ENCODE measurements around the gene BRAF.
"Not testable (repeated sequence)": the region's sequence is repeated elsewhere in the genome, so short reads cannot be mapped to it uniquely, and the experiment has no call there.

The BRAF gene

DNA sequence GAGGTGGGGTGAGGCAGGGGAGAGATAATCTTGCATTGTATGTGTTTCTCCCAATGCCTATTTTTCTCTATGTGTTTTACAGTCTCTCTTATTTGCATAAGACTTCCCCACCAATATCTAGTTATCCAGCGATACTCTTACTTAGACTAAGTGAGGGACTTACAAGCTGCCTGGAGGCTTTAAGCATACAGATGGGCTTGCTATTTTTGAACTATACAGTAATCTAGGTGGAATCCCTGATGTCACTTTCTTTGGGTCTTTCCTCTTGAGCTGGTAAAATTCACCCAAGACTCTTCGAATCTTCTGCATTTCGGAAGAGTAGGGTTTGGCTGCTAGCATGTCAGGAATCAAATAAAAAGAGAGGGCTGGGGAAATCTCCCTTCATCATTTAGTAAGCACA lies 151.6 kb downstream of the BRAF start:
- no peak for DNase-seq (ENCODE audit: low read depth, low spot score)

DNA sequence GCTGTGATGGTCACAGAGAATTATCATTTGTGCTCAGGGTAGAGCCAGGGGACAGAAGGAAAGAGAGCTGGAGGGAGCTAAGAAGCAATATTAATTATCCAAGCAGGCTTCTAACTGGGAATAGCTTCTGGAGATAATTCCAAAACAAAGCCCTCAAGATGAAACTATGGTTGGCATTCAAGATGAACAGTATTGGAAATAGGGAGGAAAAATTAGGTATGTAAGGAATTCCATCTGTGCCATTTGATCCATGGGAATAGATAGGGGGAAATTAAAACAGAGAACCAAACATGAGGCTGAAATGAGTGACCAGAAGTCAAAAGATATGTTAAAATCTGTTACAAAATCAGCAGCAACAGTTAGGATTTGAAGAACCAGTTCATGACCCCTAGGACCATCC lies 152.9 kb downstream of the BRAF start:
- no peak for DNase-seq (ENCODE audit: low read depth, low spot score)

GRCh38 chr7:140769852-140770251 lies 154.9 kb downstream of the BRAF start:
- no peak for DNase-seq (ENCODE audit: low read depth, low spot score)

DNA sequence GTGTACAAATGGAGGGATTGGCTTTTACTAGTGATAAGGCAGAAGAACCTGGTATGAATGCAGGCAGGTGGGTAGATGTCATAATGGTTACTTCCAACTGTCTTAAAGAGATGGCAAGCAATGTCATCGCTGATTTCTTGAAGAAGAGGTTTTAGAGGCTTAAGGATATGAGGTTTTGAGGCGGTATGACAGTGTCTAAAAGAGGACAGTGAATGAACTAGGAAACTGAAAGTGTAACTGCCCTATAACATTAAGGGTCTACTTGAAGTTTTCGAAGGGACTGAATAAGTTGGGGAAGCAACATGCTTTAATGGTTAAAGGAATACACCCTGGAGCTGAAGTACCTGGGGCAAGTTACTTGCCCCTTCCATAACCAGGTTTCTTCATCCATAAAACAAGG lies 157.3 kb downstream of the BRAF start:
- no peak for DNase-seq (ENCODE audit: low read depth, low spot score)

GRCh38 chr7:140765441-140765840 lies 159.3 kb downstream of the BRAF start:
- not testable (repeated sequence) for DNase-seq (ENCODE audit: low read depth, low spot score)

- not testable (repeated sequence) for DNase-seq (ENCODE audit: low read depth, low spot score)
These were observed 161.6 kb downstream of the BRAF start for GRCh38 chr7:140763166-140763565.

DNA sequence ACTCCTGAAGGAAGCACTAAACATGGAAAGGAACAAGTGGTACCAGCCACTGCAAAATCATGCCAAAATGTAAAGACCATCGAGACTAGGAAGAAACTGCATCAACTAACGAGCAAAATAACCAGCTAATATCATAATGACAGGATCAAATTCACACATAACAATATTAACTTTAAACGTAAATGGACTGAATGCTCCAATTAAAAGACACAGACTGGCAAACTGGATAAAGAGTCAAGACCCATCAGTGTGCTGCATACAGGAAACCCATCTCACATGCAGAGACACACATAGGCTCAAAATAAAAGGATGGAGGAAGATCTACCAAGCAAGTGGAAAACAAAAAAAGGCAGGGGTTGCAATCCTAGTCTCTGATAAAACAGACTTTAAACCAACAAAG lies 163.4 kb downstream of the BRAF start:
- not testable (repeated sequence) for DNase-seq (ENCODE audit: low read depth, low spot score)

- no peak for DNase-seq (ENCODE audit: low read depth, low spot score)
These were observed 170.2 kb downstream of the BRAF start for GRCh38 chr7:140754506-140754905.

- DNase-seq (ENCODE audit: low read depth, low spot score): no peak
These were observed 172.2 kb downstream of the BRAF start for GRCh38 chr7:140752533-140752932.

DNA sequence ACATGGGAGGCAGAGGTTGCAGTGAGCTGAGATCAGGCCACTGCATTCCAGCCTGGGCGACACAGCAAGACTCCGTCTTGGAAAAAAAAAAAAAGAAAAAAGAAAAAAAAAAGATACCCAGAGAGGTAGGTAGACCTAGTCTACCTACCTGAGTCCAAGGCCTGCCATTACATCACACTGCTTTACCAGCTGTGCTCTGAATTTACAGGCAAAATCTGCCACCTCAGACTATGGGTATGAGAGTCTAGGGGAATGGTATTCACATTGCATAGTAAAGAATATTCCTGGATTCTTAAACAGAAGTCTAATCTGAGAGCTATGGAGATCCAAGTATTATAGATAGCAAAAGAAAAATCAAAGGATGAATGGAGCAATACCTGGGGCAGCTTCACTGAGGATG lies 178.0 kb downstream of the BRAF start:
- no peak for DNase-seq (ENCODE audit: low read depth, low spot score)

- no peak for DNase-seq (ENCODE audit: low read depth, low spot score)
These were observed 179.3 kb downstream of the BRAF start for GRCh38 chr7:140745266-140746058.

DNA sequence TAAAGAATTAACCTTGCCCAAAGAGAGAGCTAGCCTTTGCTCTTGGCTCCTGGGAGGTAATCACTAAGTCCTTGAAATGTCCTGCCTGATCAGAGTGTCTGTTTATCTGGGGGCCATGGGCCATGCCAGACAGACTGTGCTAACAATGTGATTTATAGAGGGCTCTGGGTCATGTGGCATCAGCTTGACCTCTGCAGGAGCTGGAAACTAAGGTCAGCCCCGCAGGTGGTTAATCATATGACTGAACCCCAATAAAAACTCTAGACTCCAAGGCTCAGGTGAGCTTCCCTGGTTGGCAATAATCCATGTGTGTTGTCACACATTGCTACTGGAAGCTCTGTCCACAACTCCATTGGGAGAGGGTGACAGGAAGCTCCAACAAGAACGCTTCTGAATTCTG lies 180.7 kb downstream of the BRAF start:
- DNase-seq (ENCODE audit: low read depth, low spot score): no peak

DNA sequence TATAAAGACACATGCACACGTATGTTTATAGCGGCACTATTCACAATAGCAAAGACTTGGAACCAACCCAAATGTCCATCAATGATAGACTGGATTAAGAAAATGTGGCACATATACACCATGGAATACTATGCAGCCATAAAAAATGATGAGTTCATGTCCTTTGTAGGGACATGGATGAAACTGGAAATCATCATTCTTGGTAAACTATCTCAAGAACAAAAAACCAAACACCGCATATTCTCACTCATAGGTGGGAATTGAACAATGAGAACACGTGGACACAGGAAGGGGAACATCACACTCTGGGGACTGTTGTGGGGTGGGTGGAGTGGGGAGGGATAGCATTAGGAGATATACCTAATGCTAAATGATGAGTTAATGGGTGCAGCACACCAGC lies 181.5 kb downstream of the BRAF start:
- DNase-seq (ENCODE audit: low read depth, low spot score): not testable (repeated sequence)

DNA sequence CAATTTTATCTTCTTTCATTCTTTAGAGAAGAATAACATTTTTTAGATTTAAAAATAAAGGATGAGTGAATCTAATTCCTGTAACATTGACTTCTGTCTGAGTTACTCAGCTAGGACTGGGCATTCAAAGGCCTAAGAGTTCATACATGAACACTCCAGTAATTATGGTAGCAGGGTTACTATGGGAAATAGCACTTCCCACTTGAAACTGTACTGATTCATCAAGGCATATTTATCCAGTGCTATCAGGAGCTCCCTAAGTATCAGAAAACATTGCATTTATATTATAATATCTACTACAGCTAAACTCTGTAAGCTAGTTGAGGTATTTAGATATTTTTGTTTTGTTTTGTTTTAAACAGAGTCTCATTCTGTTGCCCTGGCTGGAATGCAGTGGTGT lies 186.4 kb downstream of the BRAF start:
- DNase-seq (ENCODE audit: low read depth, low spot score): no peak

DNA sequence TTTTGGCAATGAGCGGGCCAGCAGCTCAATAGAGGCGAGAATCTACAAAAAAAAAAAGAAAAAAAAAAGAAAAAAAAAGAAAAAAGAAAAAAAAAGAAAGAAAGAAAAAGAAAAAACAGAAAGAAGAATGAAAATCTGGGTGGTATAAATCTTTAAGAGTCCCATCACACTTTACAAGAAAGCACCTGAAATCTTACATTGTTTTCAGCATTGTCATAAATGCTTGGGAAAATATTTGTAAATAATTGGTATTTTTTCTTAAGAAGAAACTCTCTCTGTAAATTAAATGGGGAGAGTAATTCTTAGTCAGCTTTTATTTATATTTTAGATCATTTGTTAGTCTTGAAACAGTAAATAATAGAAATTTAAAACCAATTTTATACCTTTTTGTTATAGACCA lies 190.0 kb downstream of the BRAF start:
- DNase-seq (ENCODE audit: low read depth, low spot score): no peak

DNA sequence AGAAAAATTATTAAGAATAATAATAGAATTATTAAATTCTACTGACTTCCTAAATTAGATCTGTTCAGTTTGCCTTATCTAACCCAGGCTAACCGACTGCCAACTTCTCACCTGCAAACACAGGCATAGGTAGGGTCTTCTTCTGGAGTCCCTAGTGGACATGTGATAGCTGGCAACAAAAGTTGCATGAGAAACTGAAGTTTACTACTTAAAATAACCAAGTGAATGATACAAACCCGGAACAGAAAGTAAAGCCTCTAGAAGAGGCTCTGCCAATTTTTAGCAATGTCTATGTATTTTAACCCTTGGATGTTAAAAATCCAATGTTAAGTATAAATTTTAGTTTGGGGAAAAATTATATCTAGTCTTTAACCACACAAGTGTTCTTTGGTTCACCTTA lies 190.6 kb downstream of the BRAF start:
- no peak for DNase-seq (ENCODE audit: low read depth, low spot score)

DNA sequence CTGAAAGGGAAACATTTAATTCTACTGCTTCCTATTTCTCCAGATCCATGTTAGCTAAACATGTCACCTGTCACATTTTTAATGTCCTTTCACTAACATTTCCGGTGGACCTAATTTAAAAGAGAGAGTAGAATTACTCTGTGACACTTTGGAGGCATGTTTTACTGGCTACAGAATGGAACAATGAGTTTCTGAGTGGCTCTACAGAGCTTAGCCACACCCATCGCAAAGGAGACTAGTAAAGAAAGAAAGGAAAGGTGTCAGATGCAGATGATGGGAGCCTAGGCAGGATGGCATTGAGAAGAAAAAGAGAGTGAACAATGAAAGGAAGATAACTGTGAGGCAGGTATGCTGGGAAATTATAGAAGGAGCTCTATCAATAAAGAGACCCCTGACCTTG lies 192.3 kb downstream of the BRAF start:
- DNase-seq (ENCODE audit: low read depth, low spot score): no peak

- DNase-seq (ENCODE audit: low read depth, low spot score): no peak
These were observed 198.4 kb downstream of the BRAF start for GRCh38 chr7:140726281-140726680.

GRCh38 chr7:140724706-140725105 lies 200.0 kb downstream of the BRAF start:
- DNase-seq (ENCODE audit: low read depth, low spot score): no peak

DNA sequence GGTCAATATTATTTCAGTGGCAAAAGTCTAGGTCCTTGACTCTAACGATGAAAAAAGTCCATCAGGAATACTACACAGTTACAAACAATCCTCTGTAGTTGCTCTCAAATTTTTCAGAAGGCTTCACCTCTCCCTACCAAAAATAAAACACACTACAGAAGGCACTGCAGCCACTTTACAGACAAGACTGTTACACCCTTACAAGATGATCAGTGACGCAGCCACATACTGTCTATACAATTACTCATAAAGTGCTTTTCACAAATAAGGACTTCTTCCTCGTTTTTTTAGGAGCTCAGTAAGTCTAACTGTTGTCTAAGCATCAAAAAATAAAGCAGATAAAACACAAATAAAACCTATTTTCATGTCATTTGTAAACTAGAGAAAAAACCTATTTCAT lies 201.2 kb downstream of the BRAF start:
- no peak for DNase-seq (ENCODE audit: low read depth, low spot score)

DNA sequence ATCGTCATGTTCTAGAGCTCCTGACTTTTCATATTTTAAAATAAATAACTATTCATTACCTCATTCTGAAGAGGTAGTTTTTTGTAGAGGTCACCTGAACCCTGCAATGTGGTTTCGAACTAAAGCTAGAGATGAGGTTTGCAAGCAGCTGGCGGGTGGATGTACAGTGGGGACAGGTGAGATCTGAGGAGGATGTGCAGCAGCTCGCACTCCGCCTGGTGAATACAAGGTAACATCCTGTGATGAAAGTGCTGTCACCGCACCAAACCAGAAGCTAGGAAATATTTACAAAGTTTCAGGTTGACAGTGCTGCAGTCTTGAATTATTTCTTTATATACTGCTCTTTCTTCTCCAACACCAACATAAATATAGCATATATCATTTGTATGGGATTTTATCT lies 201.7 kb downstream of the BRAF start:
- DNase-seq (ENCODE audit: low read depth, low spot score): no peak

DNA sequence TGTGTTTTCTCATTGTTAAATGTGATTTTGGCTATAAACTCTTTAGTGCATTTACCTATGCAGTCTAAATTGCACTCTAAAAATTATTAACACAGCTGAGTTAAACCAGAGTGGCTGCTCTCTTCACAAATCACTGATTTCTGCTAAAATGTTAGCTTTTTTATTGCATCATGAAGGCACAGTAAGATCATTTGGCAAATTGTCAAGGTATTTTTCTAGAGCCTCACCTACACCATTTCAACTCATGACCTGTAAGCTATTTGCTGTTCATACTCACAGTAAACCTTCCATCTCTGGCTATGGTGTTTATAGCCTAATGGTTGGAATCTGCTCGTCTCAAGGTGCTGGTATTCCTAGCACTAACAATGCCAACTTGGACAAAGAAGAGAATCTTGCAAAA lies 202.5 kb downstream of the BRAF start:
- DNase-seq (ENCODE audit: low read depth, low spot score): no peak

GRCh38 chr7:140719721-140720120 lies 205.0 kb downstream of the BRAF start:
- no peak for DNase-seq (ENCODE audit: low read depth, low spot score)

Measured in ELF-1 (cell line).